ENCODE data around the gene UBA52.
A peak's percentile ranks its signal among the peaks of the same experiment; 100 is the strongest.

UBA52 gene

DNA sequence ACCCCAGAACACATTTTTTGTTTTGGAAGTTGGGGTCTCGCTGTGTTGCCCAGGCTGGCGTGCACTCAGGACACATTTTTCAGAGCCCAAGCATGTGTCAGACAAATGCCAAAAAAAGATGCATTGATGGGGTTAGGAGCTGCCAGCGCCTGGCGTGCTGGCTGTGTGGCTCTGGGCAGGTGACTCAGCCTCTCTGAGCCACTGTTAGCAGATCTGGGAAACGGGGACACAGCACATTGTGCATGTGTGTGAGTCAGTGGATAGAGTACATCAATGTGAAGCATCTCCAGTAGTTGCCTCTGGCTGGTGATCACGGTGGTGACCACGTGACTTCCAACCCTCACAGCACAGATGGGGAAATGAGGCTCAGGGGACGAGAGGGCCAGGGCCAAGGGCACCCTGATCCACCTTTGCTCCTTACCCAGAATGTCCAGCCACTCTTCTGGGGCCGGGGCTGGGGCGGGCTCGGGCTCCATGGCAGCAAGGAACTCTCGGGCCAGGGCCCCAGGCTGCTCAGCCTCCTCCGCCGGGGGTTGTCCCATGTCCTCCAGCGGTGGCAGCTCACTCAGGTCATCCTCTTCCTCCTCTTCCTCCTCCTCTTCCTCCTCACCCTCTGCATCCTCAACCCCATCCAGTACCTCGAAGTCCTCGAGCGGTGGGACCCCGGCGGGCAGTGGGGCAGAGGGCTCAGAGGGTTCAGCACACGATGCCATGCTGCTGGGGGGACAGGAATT is 30.2 kb upstream of the UBA52 start:
- Mint-ChIP-seq H3K27me3 (no peaks in the 10 kb centered on the region), H3K36me3 (ENCODE audit: low read depth) (peaks cover 13% of the 10 kb centered on the region), H3K4me3 (peak overlapping the region; percentile 42), H3K27ac (peak overlapping the region; percentile 31), H3K4me1 (peaks cover 24% of the 10 kb centered on the region), H3K9me3 (no peaks in the 10 kb centered on the region)
- ATAC-seq = peak; percentile 47
- DNase-seq = no peak

DNA sequence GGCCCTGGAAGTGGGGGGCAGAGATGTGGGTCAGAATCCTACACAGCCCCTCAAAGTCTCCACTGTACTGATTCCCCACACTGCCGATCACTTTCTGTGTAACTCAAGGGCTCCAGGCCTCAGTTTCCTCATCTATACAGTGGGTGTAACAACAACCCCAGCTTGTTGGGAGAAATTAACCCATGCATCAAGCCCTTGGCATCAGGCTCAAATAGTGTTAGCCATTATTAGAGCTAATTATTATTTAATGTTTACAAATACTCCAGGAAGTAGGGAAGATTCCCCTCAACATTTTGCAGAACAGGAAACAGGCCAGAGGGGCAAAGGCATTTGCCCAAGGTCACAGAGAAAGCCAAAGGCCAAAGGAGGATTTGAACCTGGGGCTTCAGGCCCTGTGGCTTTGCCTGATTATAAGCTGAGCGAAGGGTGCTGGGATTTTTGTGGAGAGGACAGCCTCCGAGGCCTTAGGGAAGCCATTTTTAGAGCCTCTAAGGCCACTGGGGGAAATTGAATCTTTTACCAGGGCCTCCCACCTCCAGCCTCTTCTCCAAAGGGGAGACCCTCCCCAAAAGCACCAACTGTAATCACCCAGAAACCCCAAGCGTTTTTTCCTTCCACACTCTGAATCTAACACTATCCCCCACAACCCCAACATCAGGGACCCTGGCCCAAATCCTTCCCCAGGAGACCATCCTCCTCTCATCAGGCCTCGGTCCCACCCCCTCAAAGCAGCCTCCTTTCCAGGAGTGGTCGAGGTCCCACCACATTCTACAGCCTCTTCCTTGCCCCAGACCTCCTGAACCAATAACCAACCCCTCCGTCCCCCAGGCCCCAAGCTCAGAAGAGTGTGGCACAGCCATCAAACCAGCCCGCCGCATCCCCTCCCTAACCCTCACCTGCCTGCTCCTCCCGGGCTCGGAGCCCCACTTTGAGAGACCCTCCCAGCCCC is 29.4 kb upstream of the UBA52 start:
- peaks cover 24% of the 10 kb centered on the region for H3K4me1 Mint-ChIP-seq
- H3K27ac Mint-ChIP-seq = peak overlapping the region; percentile 86
- no peak for ATAC-seq
- DNase-seq = peak; percentile 38
- peaks cover 9% of the 10 kb centered on the region for H3K36me3 Mint-ChIP-seq (ENCODE audit: low read depth)
- H3K9me3 Mint-ChIP-seq = no peaks in the 10 kb centered on the region
- H3K4me3 Mint-ChIP-seq = peak overlapping the region; percentile 84
- no peaks in the 10 kb centered on the region for H3K27me3 Mint-ChIP-seq

DNA sequence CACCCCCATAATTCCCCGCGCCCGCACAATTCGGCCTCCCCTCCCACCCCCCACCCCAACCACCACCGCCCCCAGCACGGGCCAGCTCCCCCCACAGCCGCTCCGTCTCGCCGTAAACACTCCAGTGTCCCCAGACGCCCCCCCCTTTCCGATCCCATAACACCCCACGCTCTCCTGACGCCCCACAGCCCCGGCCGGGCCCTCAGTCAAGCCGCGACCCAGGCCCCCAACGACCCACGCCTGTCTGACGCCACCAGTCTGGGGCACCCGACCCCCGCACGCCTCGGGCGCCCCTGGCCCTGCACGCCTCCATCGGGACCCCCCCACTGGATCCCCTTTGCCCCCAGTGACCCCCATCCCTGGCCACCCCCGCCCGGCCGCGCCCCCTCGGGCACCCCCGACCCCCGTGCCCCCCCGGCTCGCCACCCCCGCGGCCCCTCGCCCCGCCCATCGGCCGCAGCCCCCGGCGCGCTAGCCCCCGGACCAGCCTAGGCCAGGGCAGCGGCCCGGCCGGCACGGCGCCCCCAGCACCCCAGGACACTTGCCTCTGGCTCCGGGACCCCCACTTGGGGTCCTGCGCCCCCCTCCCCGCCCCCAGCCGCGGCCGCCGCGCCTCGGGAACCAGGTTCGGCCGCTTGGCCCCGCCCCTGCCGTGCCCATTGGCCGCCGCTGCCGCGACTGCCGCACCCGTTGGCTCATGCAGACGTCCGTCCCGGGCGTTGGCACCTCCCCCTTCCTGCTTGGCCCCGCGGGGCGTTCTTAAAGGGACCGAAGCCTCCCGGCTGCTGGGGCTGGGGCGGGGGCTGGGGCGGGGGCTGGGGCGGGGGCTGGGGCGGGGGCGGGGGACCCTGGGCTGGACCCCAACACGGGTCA is 28.5 kb upstream of the UBA52 start, which contains the start of gene FKBP8:
Gene FKBP8 (minus strand): TSS at position 633 of the 873 bp plus-strand sequence. CDS start 1,603 bp downstream, outside the sequence.
- Mint-ChIP-seq H3K36me3 (ENCODE audit: low read depth) (peaks cover 7% of the 10 kb centered on the region), H3K4me3 (peak within 1 kb of the TSS; percentile 85), H3K9me3 (no peaks in the 10 kb centered on the region), H3K27ac (peak within 1 kb of the TSS; percentile 88), H3K27me3 (no peaks in the 10 kb centered on the region), H3K4me1 (peaks cover 24% of the 10 kb centered on the region)
- DNase-seq (peak; percentile 96), ATAC-seq (peak; percentile 89)

DNA sequence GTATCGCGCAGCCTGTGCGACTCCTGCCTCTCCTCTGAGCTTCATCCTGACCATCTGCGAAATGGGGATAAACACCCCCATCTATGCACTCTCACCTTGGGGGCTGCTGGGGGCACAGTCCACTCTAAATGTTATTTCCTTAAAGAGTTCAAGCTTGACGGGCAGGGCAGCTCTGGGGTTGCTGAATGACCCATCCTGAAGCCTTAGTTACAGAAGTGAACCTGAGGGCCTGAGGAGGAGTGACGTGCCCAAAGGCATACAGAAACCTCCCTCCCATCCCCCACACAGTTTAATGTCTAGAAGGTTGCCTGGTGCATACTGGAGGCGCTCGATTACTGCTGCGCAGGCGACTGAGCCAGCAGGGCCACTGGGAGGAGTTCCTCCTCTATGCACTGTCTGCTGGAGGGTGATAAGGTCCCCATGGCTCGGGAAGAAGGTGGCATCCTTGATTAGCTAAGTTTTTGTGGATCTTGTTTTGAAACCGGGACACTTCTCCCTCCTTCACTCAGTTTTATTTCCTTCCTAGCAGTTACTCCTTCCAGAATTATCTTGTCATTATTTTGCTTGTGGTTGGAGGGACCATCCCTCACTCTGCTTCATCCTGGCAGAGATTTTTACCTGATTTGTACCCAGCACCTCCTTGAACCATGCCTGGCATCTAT is 27.7 kb upstream of the UBA52 start:
- H3K27ac Mint-ChIP-seq = peak overlapping the region; percentile 88
- DNase-seq (peak; percentile 76), ATAC-seq (peak; percentile 91)
- peaks cover 24% of the 10 kb centered on the region for H3K4me1 Mint-ChIP-seq
- peaks cover 7% of the 10 kb centered on the region for H3K36me3 Mint-ChIP-seq (ENCODE audit: low read depth)
- no peaks in the 10 kb centered on the region for H3K27me3 Mint-ChIP-seq
- H3K9me3 Mint-ChIP-seq = no peaks in the 10 kb centered on the region
- H3K4me3 Mint-ChIP-seq = peak overlapping the region; percentile 85

DNA sequence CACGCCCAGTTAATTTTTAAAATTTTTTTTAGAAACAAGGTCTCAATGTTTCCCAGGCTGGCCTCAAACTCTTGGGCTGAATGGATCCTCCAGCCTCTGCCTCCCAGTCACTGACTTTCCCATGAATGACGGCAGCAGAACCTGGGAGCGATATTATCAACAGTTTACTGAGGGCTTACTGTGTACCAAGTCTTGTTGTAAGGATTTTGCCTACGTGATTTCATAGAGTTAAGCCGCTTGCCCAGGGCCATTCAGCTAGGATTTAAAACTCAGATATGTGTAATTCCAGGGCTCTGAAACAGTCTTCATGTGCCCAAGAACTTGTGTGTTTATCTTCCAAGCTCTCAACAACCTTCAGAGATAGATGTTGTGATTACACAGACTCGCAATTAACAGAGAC is 20.0 kb upstream of the UBA52 start:
- Mint-ChIP-seq H3K27me3 (no peaks in the 10 kb centered on the region), H3K4me1 (no peaks in the 10 kb centered on the region), H3K27ac (no peak overlapping the region), H3K4me3 (no peak overlapping the region), H3K36me3 (ENCODE audit: low read depth) (no peaks in the 10 kb centered on the region), H3K9me3 (no peaks in the 10 kb centered on the region)
- ATAC-seq (no peak), DNase-seq (no peak)

DNA sequence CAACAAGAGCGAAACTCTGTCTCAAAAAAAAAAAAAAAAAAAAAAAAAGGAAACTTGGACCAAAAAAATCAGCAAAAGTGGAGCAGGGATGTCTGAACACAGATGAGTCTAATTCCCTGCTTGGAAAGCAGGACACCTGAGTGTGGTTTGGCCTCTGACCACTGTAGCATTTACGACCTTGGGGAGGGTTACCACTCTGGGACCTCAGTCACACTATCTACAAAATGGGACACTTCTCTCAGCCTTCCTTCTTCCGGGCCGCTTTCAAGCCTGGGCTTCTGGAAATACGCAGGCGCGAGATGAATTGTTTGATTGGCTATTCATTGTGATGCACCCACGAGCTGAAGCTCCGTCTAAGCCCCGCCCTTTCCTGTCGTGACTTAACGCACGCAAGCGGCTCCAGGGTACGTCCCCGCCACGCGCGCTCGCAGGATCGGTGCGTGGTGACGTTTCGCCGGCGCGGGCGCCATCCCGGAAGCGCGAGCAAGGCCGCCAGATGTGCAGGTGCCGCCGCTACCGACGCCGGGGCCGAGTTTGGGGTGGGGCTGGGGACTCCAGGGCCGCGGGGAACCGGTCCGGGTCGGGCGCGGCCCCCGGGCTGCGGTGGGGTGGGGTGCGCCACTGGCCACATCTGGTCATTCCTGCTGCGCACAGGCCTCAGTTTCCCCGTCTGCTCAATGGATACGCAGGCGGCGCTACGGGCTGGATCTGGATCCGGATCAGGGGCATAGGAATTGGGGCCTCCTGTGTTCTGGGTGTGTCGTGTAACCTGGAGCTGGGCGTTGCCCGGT is 14.1 kb upstream of the UBA52 start, which contains the start of gene KXD1:
Gene KXD1 (plus strand): TSS at position 460 of the 791 bp plus-strand sequence. CDS start 4,187 bp downstream, outside the sequence.
- H3K4me3 Mint-ChIP-seq = peak within 1 kb of the TSS; percentile 90
- DNase-seq = peak; percentile 99
- H3K4me1 Mint-ChIP-seq = peaks cover 25% of the 10 kb centered on the region
- peaks cover 2% of the 10 kb centered on the region for H3K27me3 Mint-ChIP-seq
- H3K36me3 Mint-ChIP-seq (ENCODE audit: low read depth) = peaks cover 13% of the 10 kb centered on the region
- peak within 1 kb of the TSS; percentile 94 for H3K27ac Mint-ChIP-seq
- H3K9me3 Mint-ChIP-seq = no peaks in the 10 kb centered on the region
- peak; percentile 96 for ATAC-seq

DNA sequence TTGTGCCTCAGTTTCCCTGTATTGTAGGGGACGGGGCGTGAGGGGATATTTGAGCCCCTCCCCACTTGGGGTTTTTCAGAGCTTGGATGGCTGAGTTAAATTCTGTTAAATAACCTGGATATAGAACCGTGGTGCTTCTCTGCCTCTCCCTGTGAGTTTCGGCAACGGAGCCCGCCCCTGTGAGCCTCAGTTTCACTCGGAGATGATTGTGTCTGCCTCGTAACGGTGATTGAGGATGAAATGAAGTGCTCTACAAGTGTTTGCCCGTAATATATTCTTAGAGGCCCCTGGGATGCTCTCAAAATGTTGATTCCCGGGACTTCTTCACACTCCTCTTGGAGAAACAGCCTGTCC is 13.5 kb upstream of the UBA52 start:
- ATAC-seq (no peak), DNase-seq (no peak)
- H3K9me3 Mint-ChIP-seq = no peaks in the 10 kb centered on the region
- H3K4me3 Mint-ChIP-seq = peak overlapping the region; percentile 90
- peak overlapping the region; percentile 94 for H3K27ac Mint-ChIP-seq
- peaks cover 15% of the 10 kb centered on the region for H3K36me3 Mint-ChIP-seq (ENCODE audit: low read depth)
- H3K4me1 Mint-ChIP-seq = peaks cover 25% of the 10 kb centered on the region
- peaks cover 2% of the 10 kb centered on the region for H3K27me3 Mint-ChIP-seq

DNA sequence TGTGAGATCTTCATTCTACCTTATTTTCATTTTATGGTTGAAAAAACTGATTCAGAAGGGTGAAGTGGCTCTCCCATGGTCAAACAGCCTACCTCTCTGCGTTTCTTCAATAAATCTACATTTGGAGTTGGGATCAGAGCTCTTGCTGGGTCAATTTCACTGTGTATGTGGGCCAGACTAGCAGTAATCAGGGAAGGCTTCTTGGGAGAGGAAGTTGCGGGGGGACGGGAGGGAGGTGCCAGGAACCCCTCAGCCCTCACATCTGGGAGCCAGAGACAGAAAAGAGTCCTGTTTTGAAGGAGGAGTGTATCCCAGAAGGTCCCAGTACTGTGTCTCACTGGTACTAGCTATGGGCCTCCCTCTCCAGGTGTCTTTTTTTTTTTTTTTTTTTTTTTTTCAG is 13.1 kb upstream of the UBA52 start:
- DNase-seq = no peak
- H3K4me1 Mint-ChIP-seq = peaks cover 25% of the 10 kb centered on the region
- peaks cover 2% of the 10 kb centered on the region for H3K27me3 Mint-ChIP-seq
- H3K4me3 Mint-ChIP-seq = peak overlapping the region; percentile 90
- H3K27ac Mint-ChIP-seq = peak overlapping the region; percentile 94
- peaks cover 18% of the 10 kb centered on the region for H3K36me3 Mint-ChIP-seq (ENCODE audit: low read depth)
- no peak for ATAC-seq
- H3K9me3 Mint-ChIP-seq = no peaks in the 10 kb centered on the region

DNA sequence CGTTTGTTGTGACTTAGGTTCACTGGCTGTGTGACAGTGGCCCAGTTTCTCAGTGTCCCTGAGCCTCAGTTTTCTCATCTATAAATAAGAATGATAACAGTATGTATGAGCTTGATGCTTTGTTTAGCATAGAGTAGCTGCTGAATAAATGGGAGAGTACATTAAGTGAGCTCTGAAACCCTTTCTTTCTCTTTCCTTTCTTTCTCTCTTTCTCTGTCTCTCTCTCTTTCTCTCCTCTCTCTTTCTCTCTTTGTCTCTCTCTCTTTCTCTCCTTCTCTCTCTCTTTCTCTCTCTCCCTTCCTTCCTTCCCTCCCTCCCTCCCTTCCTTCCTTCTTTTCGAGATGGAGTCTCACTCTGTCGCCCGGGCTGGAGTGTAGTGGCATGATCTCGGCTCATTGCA is 12.0 kb upstream of the UBA52 start:
- no peak for DNase-seq
- Mint-ChIP-seq H3K4me3 (peak overlapping the region; percentile 90), H3K36me3 (ENCODE audit: low read depth) (peaks cover 28% of the 10 kb centered on the region), H3K27me3 (peaks cover 2% of the 10 kb centered on the region), H3K9me3 (no peaks in the 10 kb centered on the region), H3K27ac (peak overlapping the region; percentile 94), H3K4me1 (peaks cover 25% of the 10 kb centered on the region)
- no peak for ATAC-seq

DNA sequence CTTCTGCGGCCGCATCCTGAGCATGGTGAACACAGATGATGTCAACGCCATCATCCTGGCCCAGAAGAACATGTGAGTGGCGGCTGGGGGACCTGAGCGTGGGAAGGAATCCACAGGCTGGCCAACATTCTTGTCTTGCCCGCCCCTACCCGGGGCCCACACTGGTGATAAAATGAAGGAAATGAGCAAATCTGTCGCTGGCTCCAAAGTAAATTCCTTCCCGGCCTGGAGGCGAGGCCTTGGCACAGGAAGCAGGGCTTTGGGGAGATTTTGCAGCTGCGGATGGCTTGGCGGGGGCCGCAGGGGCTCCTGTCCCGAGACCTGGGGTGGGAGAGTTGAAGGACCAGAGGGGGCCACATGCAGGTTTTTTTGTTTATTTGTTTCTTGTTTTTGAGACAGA is 9.6 kb upstream of the UBA52 start:
- DNase-seq (no peak), ATAC-seq (no peak)
- no peak overlapping the region for H3K27ac Mint-ChIP-seq
- H3K9me3 Mint-ChIP-seq = no peaks in the 10 kb centered on the region
- H3K4me3 Mint-ChIP-seq = no peak overlapping the region
- H3K36me3 Mint-ChIP-seq (ENCODE audit: low read depth) = peaks cover 34% of the 10 kb centered on the region
- H3K4me1 Mint-ChIP-seq = peaks cover 23% of the 10 kb centered on the region
- peaks cover 2% of the 10 kb centered on the region for H3K27me3 Mint-ChIP-seq

DNA sequence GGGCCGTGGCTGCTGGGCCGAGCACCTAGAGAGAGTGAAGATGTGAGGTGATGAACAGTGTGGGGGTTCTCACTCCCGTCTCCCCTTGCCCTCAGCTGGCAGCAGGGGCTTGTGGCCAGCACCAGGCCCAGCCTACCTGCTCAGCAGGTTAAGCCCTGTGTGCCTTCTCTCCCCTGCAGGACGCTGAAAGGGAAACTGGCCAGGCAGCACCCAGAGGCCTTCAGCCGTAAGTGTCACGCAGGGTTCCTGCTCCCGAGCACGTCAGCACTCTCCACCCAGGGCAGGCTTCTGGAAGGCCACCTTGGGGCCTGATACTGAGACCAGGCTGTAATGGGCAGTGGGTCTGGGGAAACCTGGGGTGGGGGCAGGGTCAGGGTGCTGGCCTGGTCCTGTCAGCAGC is 4.7 kb upstream of the UBA52 start:
- H3K36me3 Mint-ChIP-seq (ENCODE audit: low read depth) = peaks cover 45% of the 10 kb centered on the region
- H3K4me1 Mint-ChIP-seq = peaks cover 8% of the 10 kb centered on the region
- no peaks in the 10 kb centered on the region for H3K9me3 Mint-ChIP-seq
- no peak for ATAC-seq
- no peak overlapping the region for H3K27ac Mint-ChIP-seq
- DNase-seq = no peak
- H3K4me3 Mint-ChIP-seq = no peak overlapping the region
- H3K27me3 Mint-ChIP-seq = no peaks in the 10 kb centered on the region

DNA sequence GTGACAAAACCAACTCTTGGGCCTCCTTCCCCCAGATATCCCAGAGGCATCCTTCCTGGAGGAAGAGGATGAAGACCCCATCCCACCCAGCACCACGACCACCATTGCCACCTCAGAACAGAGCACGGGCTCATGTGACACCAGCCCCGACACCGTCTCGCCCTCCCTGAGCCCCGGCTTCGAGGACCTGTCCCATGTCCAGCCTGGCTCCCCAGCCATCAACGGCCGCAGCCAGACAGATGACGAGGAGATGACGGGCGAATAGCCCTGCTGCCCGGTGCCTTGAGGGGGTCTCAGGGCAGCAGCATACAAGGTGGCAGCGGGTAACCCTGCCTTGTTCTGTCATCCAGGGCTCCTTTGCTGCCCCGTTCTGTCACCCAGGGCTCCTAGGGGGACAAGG is 3.3 kb upstream of the UBA52 start:
- H3K27me3 Mint-ChIP-seq = no peaks in the 10 kb centered on the region
- no peaks in the 10 kb centered on the region for H3K9me3 Mint-ChIP-seq
- peaks cover 54% of the 10 kb centered on the region for H3K36me3 Mint-ChIP-seq (ENCODE audit: low read depth)

DNA sequence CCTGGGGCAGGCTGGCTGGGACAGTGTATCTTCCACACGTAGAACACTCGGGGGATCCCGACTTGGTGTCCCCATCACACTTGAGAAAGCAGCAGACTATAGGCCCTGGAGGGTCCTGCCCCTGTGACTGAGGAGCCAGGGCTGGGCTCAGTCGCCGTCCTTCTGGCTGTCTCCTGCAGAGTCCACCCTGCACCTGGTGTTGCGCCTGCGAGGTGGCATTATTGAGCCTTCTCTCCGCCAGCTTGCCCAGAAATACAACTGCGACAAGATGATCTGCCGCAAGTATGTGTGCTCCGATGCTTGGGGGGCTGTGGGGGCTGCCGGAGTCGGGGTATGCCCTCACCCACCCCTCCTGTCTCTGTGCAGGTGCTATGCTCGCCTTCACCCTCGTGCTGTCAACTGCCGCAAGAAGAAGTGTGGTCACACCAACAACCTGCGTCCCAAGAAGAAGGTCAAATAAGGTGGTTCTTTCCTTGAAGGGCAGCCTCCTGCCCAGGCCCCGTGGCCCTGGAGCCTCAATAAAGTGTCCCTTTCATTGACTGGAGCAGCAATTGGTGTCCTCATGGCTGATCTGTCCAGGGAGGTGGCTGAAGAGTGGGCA is 3.1 kb downstream of the UBA52 start:
- H3K4me1 Mint-ChIP-seq = peaks cover 45% of the 10 kb centered on the region
- peaks cover 63% of the 10 kb centered on the region for H3K36me3 Mint-ChIP-seq (ENCODE audit: low read depth)
- H3K9me3 Mint-ChIP-seq = no peaks in the 10 kb centered on the region
- H3K27ac Mint-ChIP-seq = peak overlapping the region; percentile 91
- DNase-seq = no peak
- peak overlapping the region; percentile 39 for H3K4me3 Mint-ChIP-seq
- H3K27me3 Mint-ChIP-seq = no peaks in the 10 kb centered on the region
- no peak for ATAC-seq

More for the DNA sequence above, 3.3 kb upstream of the UBA52 start:
- H3K4me1 Mint-ChIP-seq = peaks cover 19% of the 10 kb centered on the region
- no peak for DNase-seq
- H3K4me3 Mint-ChIP-seq = no peak overlapping the region
- no peak overlapping the region for H3K27ac Mint-ChIP-seq
- no peak for ATAC-seq

Measured in activated naive CD8-positive, alpha-beta T cell treated with anti-CD3 and anti-CD28 coated beads, Interleukin-2, amount 50 U/mL, for 24 hours (primary cell).